Measurements from ENCODE around the gene HBG2. TPM values are rescaled to one million over a fixed set of nuclear protein-coding genes. Genes with fewer than 3 reads are reported as not detected.

Gene HBG2
- polyA plus RNA-seq, 1 donor from 2014 or later = not detected

DNA sequence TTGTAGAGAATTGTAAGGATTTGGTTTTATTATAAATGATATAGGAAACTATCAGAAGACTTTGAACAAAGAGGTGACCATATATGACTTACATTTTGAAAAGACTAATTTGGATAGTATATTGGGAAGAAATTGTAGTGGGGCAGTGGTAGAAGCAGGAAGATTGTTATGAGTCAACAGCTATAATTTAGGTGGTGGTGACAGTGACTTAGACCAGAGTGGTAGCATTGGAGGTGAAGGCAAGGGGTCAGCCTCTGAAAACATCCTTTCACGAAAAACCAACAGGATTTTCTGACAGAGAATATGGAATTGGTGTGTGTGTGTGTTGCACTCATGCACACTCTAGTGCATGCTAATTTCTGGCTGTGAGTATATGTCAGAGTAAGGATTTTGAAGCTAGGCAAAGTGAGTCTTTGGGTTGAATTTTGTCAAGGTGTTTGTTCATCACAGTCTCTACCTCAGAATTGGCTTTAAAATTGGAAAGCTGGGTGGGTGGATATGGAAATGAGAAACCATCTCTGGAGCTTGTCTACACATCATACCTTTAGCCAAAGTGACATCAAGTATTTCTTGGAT is 23.3 kb upstream of the HBG2 start:
- no peaks in the 10 kb centered on the region for H3K27me3 ChIP-seq (ENCODE audit: insufficient read depth, low read depth, low read length)
- no peak overlapping the region for H3K4me2 ChIP-seq (ENCODE audit: low read length)
- no peak for TF ChIP-seq SMC3 (conservative IDR thresholded peaks at IDR 0.05; ENCODE audit: poor library complexity)
- TF ChIP-seq TAF1 (IDR thresholded peaks at IDR 0.05; ENCODE audit: low read depth) = no peak
- TF ChIP-seq, protein P1, sequence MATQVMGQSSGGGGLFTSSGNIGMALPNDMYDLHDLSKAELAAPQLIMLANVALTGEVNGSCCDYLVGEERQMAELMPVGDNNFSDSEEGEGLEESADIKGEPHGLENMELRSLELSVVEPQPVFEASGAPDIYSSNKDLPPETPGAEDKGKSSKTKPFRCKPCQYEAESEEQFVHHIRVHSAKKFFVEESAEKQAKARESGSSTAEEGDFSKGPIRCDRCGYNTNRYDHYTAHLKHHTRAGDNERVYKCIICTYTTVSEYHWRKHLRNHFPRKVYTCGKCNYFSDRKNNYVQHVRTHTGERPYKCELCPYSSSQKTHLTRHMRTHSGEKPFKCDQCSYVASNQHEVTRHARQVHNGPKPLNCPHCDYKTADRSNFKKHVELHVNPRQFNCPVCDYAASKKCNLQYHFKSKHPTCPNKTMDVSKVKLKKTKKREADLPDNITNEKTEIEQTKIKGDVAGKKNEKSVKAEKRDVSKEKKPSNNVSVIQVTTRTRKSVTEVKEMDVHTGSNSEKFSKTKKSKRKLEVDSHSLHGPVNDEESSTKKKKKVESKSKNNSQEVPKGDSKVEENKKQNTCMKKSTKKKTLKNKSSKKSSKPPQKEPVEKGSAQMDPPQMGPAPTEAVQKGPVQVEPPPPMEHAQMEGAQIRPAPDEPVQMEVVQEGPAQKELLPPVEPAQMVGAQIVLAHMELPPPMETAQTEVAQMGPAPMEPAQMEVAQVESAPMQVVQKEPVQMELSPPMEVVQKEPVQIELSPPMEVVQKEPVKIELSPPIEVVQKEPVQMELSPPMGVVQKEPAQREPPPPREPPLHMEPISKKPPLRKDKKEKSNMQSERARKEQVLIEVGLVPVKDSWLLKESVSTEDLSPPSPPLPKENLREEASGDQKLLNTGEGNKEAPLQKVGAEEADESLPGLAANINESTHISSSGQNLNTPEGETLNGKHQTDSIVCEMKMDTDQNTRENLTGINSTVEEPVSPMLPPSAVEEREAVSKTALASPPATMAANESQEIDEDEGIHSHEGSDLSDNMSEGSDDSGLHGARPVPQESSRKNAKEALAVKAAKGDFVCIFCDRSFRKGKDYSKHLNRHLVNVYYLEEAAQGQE (IDR thresholded peaks at IDR 0.05; ENCODE audit: borderline replicate concordance) = no peak
- TF ChIP-seq RAD21 (conservative IDR thresholded peaks at IDR 0.05) = no peak
- no peak for TF ChIP-seq EP300 (conservative IDR thresholded peaks at IDR 0.05; ENCODE audit: poor library complexity, severe bottlenecking)
- no peak for TF ChIP-seq EZH2 (IDR thresholded peaks at IDR 0.05; ENCODE audit: borderline replicate concordance, insufficient read depth, low read length, poor library complexity, severe bottlenecking)
- TF ChIP-seq POLR2AphosphoS5 (IDR thresholded peaks at IDR 0.05) = no peak
- TF ChIP-seq, protein P2, sequence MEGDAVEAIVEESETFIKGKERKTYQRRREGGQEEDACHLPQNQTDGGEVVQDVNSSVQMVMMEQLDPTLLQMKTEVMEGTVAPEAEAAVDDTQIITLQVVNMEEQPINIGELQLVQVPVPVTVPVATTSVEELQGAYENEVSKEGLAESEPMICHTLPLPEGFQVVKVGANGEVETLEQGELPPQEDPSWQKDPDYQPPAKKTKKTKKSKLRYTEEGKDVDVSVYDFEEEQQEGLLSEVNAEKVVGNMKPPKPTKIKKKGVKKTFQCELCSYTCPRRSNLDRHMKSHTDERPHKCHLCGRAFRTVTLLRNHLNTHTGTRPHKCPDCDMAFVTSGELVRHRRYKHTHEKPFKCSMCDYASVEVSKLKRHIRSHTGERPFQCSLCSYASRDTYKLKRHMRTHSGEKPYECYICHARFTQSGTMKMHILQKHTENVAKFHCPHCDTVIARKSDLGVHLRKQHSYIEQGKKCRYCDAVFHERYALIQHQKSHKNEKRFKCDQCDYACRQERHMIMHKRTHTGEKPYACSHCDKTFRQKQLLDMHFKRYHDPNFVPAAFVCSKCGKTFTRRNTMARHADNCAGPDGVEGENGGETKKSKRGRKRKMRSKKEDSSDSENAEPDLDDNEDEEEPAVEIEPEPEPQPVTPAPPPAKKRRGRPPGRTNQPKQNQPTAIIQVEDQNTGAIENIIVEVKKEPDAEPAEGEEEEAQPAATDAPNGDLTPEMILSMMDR (IDR thresholded peaks at IDR 0.05; ENCODE audit: poor library complexity, severe bottlenecking) = no peak
- TF ChIP-seq MXI1 (conservative IDR thresholded peaks at IDR 0.05; ENCODE audit: poor library complexity, severe bottlenecking) = no peak
- H3K4me3 ChIP-seq (ENCODE audit: low read length) = no peak overlapping the region
- H3K79me2 ChIP-seq (replicated peaks; ENCODE audit: insufficient read depth, low read length) = no peaks in the 10 kb centered on the region
- no peak overlapping the region for H2AFZ ChIP-seq (ENCODE audit: low read depth, low read length)
- H3K9me3 ChIP-seq (ENCODE audit: low read length) = no peaks in the 10 kb centered on the region
- H4K20me1 ChIP-seq (ENCODE audit: insufficient read depth) = no peaks in the 10 kb centered on the region
- no peaks in the 10 kb centered on the region for H3K9me2 ChIP-seq (ENCODE audit: insufficient read depth, low read length)
- no peaks in the 10 kb centered on the region for H3F3A ChIP-seq (ENCODE audit: insufficient read depth, low read length, poor library complexity, severe bottlenecking)
- no peaks in the 10 kb centered on the region for H3K36me3 ChIP-seq (ENCODE audit: insufficient read depth, low read length)
- H3K27ac ChIP-seq (ENCODE audit: low read length) = no peak overlapping the region
- no peak overlapping the region for H3K9ac ChIP-seq (ENCODE audit: low read length)

DNA sequence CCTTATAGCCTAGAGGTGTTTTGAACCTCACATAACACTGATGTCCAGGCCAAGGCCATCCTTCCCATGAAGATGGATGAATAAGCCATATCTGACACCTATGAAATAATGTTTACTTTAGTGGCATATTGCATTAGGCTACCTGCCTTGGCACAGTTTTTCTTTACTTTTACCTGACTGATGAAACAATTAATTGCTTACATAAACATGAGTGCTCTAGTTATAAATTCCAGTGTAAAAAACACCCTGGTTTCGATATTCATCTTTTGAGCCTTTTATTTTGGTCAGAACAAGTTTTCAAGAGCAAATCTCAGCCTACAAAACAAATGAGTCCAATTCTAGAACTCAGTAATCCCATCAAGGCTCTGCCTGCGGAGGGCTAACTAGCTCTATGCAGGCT is 22.1 kb upstream of the HBG2 start:
- H3K4me2 ChIP-seq (ENCODE audit: low read length) = no peak overlapping the region
- no peaks in the 10 kb centered on the region for H3K36me3 ChIP-seq (ENCODE audit: insufficient read depth, low read length)
- no peaks in the 10 kb centered on the region for H3K27me3 ChIP-seq (ENCODE audit: insufficient read depth, low read depth, low read length)
- no peaks in the 10 kb centered on the region for H3K79me2 ChIP-seq (replicated peaks; ENCODE audit: insufficient read depth, low read length)
- no peaks in the 10 kb centered on the region for H3K9me3 ChIP-seq (ENCODE audit: low read length)
- no peaks in the 10 kb centered on the region for H4K20me1 ChIP-seq (ENCODE audit: insufficient read depth)
- no peak overlapping the region for H3K4me3 ChIP-seq (ENCODE audit: low read length)
- no peaks in the 10 kb centered on the region for H3F3A ChIP-seq (ENCODE audit: insufficient read depth, low read length, poor library complexity, severe bottlenecking)
- no peak overlapping the region for H3K9ac ChIP-seq (ENCODE audit: low read length)
- no peaks in the 10 kb centered on the region for H3K9me2 ChIP-seq (ENCODE audit: insufficient read depth, low read length)
- H3K27ac ChIP-seq (ENCODE audit: low read length) = no peak overlapping the region
- no peak overlapping the region for H2AFZ ChIP-seq (ENCODE audit: low read depth, low read length)
- TF ChIP-seq RAD21 (conservative IDR thresholded peaks at IDR 0.05) (no peak), EP300 (conservative IDR thresholded peaks at IDR 0.05; ENCODE audit: poor library complexity, severe bottlenecking) (no peak), POLR2AphosphoS5 (IDR thresholded peaks at IDR 0.05) (no peak), SMC3 (conservative IDR thresholded peaks at IDR 0.05; ENCODE audit: poor library complexity) (no peak)
- TF ChIP-seq, protein P2 (IDR thresholded peaks at IDR 0.05; ENCODE audit: poor library complexity, severe bottlenecking) = no peak
- TF ChIP-seq, protein P1 (IDR thresholded peaks at IDR 0.05; ENCODE audit: borderline replicate concordance) = no peak
